Retinal pigment epithelial cell (primary cell): Measurements from ENCODE around the gene TRAPPC10.

Experiments used
- DNase-seq: peaks from one replicate; pipeline ENCODE4 v3.0.0-alpha.2; 2010; ENCODE audit warnings: low read depth
- H3K4me3 ChIP-seq: 2 replicates; pipeline ENCODE4 v1.5.1; 2011; ENCODE audit warnings: mild to moderate bottlenecking, low read length, control low read depth, moderate library complexity
- TF ChIP-seq, protein P1 (sequence below): conservative IDR thresholded peaks from 2 replicates; pipeline ENCODE4 v1.5.1; 2011; ENCODE audit warnings: low read depth, low read length, control low read depth, inconsistent platforms

The TRAPPC10 gene, protein sequence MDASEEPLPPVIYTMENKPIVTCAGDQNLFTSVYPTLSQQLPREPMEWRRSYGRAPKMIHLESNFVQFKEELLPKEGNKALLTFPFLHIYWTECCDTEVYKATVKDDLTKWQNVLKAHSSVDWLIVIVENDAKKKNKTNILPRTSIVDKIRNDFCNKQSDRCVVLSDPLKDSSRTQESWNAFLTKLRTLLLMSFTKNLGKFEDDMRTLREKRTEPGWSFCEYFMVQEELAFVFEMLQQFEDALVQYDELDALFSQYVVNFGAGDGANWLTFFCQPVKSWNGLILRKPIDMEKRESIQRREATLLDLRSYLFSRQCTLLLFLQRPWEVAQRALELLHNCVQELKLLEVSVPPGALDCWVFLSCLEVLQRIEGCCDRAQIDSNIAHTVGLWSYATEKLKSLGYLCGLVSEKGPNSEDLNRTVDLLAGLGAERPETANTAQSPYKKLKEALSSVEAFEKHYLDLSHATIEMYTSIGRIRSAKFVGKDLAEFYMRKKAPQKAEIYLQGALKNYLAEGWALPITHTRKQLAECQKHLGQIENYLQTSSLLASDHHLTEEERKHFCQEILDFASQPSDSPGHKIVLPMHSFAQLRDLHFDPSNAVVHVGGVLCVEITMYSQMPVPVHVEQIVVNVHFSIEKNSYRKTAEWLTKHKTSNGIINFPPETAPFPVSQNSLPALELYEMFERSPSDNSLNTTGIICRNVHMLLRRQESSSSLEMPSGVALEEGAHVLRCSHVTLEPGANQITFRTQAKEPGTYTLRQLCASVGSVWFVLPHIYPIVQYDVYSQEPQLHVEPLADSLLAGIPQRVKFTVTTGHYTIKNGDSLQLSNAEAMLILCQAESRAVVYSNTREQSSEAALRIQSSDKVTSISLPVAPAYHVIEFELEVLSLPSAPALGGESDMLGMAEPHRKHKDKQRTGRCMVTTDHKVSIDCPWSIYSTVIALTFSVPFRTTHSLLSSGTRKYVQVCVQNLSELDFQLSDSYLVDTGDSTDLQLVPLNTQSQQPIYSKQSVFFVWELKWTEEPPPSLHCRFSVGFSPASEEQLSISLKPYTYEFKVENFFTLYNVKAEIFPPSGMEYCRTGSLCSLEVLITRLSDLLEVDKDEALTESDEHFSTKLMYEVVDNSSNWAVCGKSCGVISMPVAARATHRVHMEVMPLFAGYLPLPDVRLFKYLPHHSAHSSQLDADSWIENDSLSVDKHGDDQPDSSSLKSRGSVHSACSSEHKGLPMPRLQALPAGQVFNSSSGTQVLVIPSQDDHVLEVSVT

DNA sequence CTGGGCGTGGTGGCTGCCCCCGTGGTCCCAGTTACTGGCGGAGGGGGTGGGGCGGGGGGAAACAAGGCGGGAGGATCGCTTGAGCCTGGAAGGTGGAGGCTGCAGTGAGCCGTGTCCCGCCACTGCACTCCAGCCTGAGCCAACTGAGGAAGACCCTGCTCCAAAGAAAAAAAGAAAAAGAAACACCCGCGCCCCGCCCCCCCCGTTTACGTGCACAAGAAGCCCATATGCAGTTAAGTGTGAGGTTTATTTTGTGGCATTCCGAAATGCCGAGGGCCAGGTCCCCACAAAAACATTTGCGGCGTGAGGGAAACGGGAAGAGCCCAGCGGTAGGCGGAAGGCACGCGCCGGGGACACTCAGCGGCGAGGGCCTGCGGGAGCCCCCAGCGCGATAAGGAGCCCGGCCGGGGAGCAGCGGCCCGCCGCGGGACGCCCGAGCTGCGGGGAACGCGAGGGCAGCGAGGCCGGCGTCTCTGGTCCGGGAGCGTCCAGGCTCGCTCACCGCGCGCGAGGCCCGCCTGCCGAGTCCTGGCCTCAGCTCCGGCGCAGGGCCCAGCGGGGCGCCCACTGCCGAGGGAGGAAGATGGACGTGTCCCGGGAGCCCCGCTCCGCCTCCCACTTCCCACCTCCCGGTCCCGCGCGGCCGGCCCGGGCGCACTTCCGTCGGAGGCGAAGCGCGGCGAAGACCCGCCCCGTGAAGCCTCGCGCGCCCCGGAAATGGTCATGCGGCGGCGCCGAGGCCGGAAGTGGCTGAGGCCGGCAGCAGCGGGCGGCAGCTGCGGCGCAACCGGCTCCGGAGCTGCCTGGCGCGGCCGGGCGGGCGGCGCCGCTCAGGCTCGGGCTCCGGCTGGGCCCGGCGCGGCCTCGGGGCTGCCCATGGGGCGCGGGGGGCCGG lies at the start of gene TRAPPC10:
TRAPPC10 (plus strand) TSS at position 731 of the 895 bp plus-strand sequence. CDS start 185 bp downstream, outside the sequence.
- H3K4me3 ChIP-seq, result peak within 1 kb of the TSS; percentile 76
- TF ChIP-seq, protein P1, sequence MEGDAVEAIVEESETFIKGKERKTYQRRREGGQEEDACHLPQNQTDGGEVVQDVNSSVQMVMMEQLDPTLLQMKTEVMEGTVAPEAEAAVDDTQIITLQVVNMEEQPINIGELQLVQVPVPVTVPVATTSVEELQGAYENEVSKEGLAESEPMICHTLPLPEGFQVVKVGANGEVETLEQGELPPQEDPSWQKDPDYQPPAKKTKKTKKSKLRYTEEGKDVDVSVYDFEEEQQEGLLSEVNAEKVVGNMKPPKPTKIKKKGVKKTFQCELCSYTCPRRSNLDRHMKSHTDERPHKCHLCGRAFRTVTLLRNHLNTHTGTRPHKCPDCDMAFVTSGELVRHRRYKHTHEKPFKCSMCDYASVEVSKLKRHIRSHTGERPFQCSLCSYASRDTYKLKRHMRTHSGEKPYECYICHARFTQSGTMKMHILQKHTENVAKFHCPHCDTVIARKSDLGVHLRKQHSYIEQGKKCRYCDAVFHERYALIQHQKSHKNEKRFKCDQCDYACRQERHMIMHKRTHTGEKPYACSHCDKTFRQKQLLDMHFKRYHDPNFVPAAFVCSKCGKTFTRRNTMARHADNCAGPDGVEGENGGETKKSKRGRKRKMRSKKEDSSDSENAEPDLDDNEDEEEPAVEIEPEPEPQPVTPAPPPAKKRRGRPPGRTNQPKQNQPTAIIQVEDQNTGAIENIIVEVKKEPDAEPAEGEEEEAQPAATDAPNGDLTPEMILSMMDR, result no peak
- no peak for DNase-seq

DNA sequence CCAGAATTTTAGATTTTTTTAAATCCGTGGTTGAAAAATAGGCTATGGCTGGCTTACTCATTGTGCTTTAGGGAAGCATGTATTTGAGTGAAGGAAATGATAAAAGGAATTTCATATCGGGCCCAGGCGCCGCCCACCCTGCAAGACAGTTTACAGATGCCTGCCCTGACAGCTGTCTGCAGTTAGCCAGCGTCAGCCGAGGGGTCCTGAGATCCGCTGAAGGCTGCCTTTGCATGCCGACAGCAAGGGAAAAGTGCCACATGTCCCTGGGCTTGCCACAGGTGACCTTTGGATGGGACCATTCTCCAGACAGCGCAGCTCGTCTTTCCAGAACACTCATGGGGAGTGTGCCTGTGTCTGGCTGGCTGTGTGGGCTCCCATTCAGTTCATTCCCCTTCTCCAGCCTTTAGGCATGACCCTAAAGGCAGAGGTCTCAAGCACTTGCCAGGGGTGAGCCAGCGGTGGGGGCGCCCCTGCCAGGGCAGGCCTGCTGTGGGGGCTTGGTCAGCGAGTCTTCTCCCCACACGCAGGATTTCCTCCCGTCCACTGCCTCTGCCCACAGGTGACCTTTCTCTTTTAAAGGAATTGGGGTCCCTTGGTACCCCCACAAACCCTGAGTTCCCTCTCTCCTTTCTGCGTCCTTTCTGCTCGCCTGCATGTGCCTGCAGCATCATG lies 46.1 kb upstream of the TRAPPC10 start:
- H3K4me3 ChIP-seq, result no peak overlapping the region
- DNase-seq, result no peak
- TF ChIP-seq, protein P1, result no peak

DNA sequence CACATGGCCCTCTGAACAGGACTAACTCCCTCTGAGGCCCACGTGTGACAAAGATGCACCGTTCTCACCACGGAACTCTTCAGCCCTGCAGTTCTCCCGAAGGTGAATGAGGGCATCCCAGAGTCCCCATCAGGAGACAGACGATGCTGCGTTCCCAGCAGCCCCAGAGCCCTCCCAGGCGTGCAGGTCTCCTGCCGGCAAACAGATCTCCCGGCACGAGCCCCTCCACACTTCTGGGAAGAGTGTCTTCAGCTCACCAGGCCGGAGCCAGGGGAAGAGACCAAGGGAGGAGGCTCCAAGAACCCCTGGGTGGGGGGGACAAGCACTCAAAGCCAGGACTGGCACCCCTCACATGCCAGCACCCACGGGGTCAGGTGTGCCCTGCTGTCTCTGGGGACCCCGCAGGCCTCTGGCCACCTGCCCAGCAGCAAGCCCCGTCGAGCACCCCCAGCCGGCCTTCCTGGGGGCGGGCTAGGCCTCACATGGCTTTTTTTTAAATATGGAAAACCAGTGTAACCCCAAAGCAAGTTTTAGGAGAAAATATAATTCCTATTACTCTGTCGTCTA lies 45.1 kb upstream of the TRAPPC10 start:
- TF ChIP-seq, protein P1, result no peak
- no peak overlapping the region for H3K4me3 ChIP-seq
- DNase-seq, result no peak

DNA sequence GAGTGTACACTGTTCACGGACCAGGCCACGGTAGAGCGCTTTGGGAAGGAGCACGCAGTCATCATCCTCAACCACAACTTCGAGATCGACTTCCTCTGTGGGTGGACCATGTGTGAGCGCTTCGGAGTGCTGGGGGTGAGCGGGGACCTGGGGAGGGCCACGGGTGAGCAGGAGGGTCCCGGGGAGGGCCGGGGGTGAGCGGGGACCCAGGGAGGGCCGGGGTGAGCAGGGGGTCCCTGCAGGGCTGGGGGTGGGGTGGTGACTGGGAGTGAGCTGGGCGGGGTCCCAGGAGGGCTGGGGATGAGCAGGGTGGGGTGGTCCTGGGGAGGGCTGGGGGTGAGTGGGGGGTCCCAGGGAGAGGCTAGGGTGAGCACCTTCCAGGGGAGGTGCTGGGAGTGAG lies 44.1 kb upstream of the TRAPPC10 start:
- TF ChIP-seq, protein P1, result no peak
- DNase-seq, result no peak
- no peak overlapping the region for H3K4me3 ChIP-seq

DNA sequence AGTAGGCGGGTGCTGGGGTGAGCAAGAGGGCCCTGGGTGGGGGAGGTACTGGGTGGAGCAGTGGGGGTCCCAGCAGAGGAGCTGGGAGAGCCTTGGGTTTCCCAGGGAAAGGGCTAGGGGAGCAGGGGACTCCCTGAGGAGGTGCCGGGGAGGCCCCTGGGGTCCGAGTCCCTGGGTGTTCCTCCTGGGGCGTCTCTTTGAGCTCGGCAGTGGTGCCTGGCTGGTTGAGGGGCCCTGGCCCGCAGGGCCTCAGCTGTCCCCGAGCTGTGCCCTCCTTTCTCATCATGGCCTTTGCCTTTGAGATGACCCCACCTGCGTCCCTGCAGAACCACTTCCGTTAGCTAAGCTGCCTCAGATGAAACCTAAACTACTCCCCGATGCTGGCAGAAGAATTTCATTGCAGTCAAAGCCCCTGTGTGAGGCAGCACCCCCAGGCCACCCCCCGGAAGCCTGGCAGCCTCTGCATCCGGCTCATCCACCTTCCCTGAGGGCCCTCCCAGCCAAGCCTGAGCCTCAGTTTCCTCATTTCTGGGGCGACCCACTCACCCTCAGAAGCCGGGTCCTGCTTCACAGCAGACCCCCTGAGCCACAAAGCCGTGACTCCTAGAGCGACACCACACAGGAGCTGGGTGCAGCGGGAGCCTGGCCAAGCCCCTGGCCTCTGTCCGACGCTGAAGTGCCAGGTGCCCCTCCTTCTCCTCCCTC lies 43.5 kb upstream of the TRAPPC10 start:
- H3K4me3 ChIP-seq, result no peak overlapping the region
- DNase-seq, result no peak
- TF ChIP-seq, protein P1, result no peak
